ENCODE measurements around the gene TMEM141.
"Not testable (repeated sequence)": the region's sequence is repeated elsewhere in the genome, so short reads cannot be mapped to it uniquely, and the experiment has no call there.

GRCh38 chr9:136766410-136767120 is 24.6 kb upstream of the TMEM141 start:
- TF ChIP-seq, protein P1, sequence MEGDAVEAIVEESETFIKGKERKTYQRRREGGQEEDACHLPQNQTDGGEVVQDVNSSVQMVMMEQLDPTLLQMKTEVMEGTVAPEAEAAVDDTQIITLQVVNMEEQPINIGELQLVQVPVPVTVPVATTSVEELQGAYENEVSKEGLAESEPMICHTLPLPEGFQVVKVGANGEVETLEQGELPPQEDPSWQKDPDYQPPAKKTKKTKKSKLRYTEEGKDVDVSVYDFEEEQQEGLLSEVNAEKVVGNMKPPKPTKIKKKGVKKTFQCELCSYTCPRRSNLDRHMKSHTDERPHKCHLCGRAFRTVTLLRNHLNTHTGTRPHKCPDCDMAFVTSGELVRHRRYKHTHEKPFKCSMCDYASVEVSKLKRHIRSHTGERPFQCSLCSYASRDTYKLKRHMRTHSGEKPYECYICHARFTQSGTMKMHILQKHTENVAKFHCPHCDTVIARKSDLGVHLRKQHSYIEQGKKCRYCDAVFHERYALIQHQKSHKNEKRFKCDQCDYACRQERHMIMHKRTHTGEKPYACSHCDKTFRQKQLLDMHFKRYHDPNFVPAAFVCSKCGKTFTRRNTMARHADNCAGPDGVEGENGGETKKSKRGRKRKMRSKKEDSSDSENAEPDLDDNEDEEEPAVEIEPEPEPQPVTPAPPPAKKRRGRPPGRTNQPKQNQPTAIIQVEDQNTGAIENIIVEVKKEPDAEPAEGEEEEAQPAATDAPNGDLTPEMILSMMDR (IDR thresholded peaks at IDR 0.05 in 4 of 5, conservative IDR thresholded peaks at IDR 0.05 in 1 of 5), result peak in 2 of 5 experiments; percentile 49 to 52
- not testable (repeated sequence) for TF ChIP-seq POLR2A (IDR thresholded peaks at IDR 0.05)
